H9 (cell line): ENCODE results near the gene MAD1L1. TPM values are rescaled to one million over a fixed set of nuclear protein-coding genes. Genes with fewer than 3 reads are reported as not detected.

Experiments used
- DNase-seq: peaks from one replicate; pipeline ENCODE4 v3.0.0-alpha.2; 2017
- H2AFZ ChIP-seq: one replicate; pipeline ENCODE4 v1.6.1; 2013; ENCODE audit warnings: mild to moderate bottlenecking, low read length, control low read depth, moderate library complexity
- H2AK5ac ChIP-seq: 2 replicates; pipeline ENCODE4 v1.6.1; 2013; ENCODE audit warnings: low read length, control low read depth, mixed read lengths; ENCODE audit not compliant: insufficient read length
- H2BK120ac ChIP-seq: one replicate; pipeline ENCODE4 v1.6.1; 2013; ENCODE audit warnings: low read depth, mild to moderate bottlenecking, low read length, control low read depth, inconsistent platforms; ENCODE audit not compliant: poor library complexity, severe bottlenecking
- H2BK12ac ChIP-seq: 2 replicates; pipeline ENCODE4 v1.6.1; 2013; ENCODE audit warnings: low read length, control low read depth, mixed read lengths, low read depth; ENCODE audit not compliant: insufficient read length
- H2BK15ac ChIP-seq: 2 replicates; pipeline ENCODE4 v1.6.1; 2013; ENCODE audit warnings: low read depth, low read length, control low read depth
- H2BK20ac ChIP-seq: one replicate; pipeline ENCODE4 v1.6.1; 2013; ENCODE audit warnings: low read depth, mild to moderate bottlenecking, low read length, control low read depth, inconsistent platforms; ENCODE audit not compliant: poor library complexity, severe bottlenecking
- H2BK5ac ChIP-seq: 2 replicates; pipeline ENCODE4 v1.6.1; 2013; ENCODE audit warnings: low read length, control low read depth, mixed read lengths; ENCODE audit not compliant: insufficient read length
- H3K14ac ChIP-seq: 2 replicates; pipeline ENCODE4 v1.6.1; 2013; ENCODE audit warnings: low read length, control low read depth; ENCODE audit not compliant: insufficient read depth
- H3K18ac ChIP-seq: 2 replicates; pipeline ENCODE4 v1.6.1; 2013; ENCODE audit warnings: low read depth, mild to moderate bottlenecking, mixed read lengths, low read length, control low read depth; ENCODE audit not compliant: insufficient read length
- H3K23ac ChIP-seq: 2 replicates; pipeline ENCODE4 v1.6.1; 2013; ENCODE audit warnings: low read length, control low read depth, mixed read lengths, low read depth; ENCODE audit not compliant: insufficient read length
- H3K23me2 ChIP-seq: 2 replicates; pipeline ENCODE4 v1.6.1; 2013; ENCODE audit warnings: low read depth, mild to moderate bottlenecking, mixed read lengths, low read length, control low read depth; ENCODE audit not compliant: insufficient read length, poor library complexity, severe bottlenecking
- H3K27ac ChIP-seq: 2 replicates; pipeline ENCODE4 v1.5.1; 2013; ENCODE audit warnings: low read length, control low read depth, mixed read lengths, low read depth; ENCODE audit not compliant: insufficient read length
- H3K27me3 ChIP-seq: 2 replicates; pipeline ENCODE4 v1.6.1; 2013; ENCODE audit warnings: low read length, control low read depth, inconsistent platforms; ENCODE audit not compliant: insufficient read depth
- H3K4ac ChIP-seq: 2 replicates; pipeline ENCODE4 v1.6.1; 2013; ENCODE audit warnings: low read depth, mild to moderate bottlenecking, control low read depth, inconsistent platforms, low read length, moderate library complexity
- H3K4me1 ChIP-seq: 2 replicates; pipeline ENCODE4 v1.6.1; 2013; ENCODE audit warnings: low read length, control low read depth, inconsistent platforms; ENCODE audit not compliant: insufficient read depth
- H3K4me2 ChIP-seq: 2 replicates; pipeline ENCODE4 v1.6.1; 2013; ENCODE audit warnings: low read length, control low read depth, mixed read lengths; ENCODE audit not compliant: insufficient read length, insufficient read depth
- H3K56ac ChIP-seq: 2 replicates; pipeline ENCODE4 v1.6.1; 2013; ENCODE audit warnings: low read depth, mild to moderate bottlenecking, mixed read lengths, low read length, control low read depth; ENCODE audit not compliant: insufficient read length
- H3K79me1 ChIP-seq: 2 replicates; pipeline ENCODE4 v1.6.1; 2013; ENCODE audit warnings: low read depth, mild to moderate bottlenecking, moderate library complexity, low read length, control low read depth, inconsistent platforms; ENCODE audit not compliant: insufficient read depth, poor library complexity, severe bottlenecking
- H3K79me2 ChIP-seq: 2 replicates; pipeline ENCODE4 v1.6.1; 2013; ENCODE audit warnings: low read length, control low read depth, inconsistent platforms; ENCODE audit not compliant: insufficient read depth
- H3K9ac ChIP-seq: 2 replicates; pipeline ENCODE4 v1.6.1; 2013; ENCODE audit warnings: low read length, control low read depth, mixed read lengths; ENCODE audit not compliant: insufficient read length; ENCODE audit errors: extremely low read depth
- H3K9me3 ChIP-seq: one replicate; pipeline ENCODE4 v1.6.1; 2013; ENCODE audit warnings: low read depth, low read length, inconsistent platforms; ENCODE audit not compliant: control insufficient read depth
- H3T11ph ChIP-seq: one replicate; pipeline ENCODE4 v1.6.1; 2013; ENCODE audit warnings: mild to moderate bottlenecking, low read length, control low read depth, inconsistent platforms
- H4K20me1 ChIP-seq: one replicate; pipeline ENCODE4 v1.6.1; 2013; ENCODE audit not compliant: control insufficient read depth, insufficient read length, insufficient read depth
- H4K5ac ChIP-seq: 2 replicates; pipeline ENCODE4 v1.6.1; 2013; ENCODE audit warnings: low read depth, mild to moderate bottlenecking, mixed read lengths, low read length, control low read depth; ENCODE audit not compliant: insufficient read length
- H4K8ac ChIP-seq: replicated peaks from 2 replicates; pipeline ENCODE4 v1.6.1; 2013; ENCODE audit warnings: low read length, control low read depth, mixed read lengths, low read depth; ENCODE audit not compliant: insufficient read length
- H4K91ac ChIP-seq: 2 replicates; pipeline ENCODE4 v1.6.1; 2013; ENCODE audit warnings: low read depth, mild to moderate bottlenecking, moderate library complexity, mixed read lengths, low read length, control low read depth; ENCODE audit not compliant: insufficient read length
- H3K27ac Mint-ChIP-seq, 3 experiments: 2 replicates in 2 of 3; 3 replicates in 1 of 3; pipeline ENCODE4 v1.8.0; 2020 to 2021; ENCODE audit warnings: mixed read lengths in 3 of 3, mild to moderate bottlenecking in 1 of 3, moderate library complexity in 1 of 3
- H3K27me3 Mint-ChIP-seq: 2 replicates; pipeline ENCODE4 v1.8.0; 2021; ENCODE audit warnings: low read depth, mild to moderate bottlenecking, moderate library complexity, mixed read lengths
- H3K36me3 Mint-ChIP-seq, 3 experiments: 2 replicates in 2 of 3; 3 replicates in 1 of 3; pipeline ENCODE4 v1.8.0; 2020 to 2021; ENCODE audit warnings: low read depth in 3 of 3, mixed read lengths in 3 of 3; ENCODE audit not compliant: insufficient read depth in 1 of 3
- H3K4me1 Mint-ChIP-seq, 2 experiments: 2 replicates each; pipeline ENCODE4 v1.8.0; 2020; ENCODE audit warnings: mixed read lengths in 2 of 2
- H3K4me3 Mint-ChIP-seq, 2 experiments: 2 replicates in 1 of 2; 3 replicates in 1 of 2; pipeline ENCODE4 v1.8.0; 2020 to 2021; ENCODE audit warnings: mild to moderate bottlenecking in 2 of 2, mixed read lengths in 2 of 2, moderate library complexity in 1 of 2
- H3K9me3 Mint-ChIP-seq, 2 experiments: 2 replicates in 1 of 2; 3 replicates in 1 of 2; pipeline ENCODE4 v1.8.0; 2020; ENCODE audit warnings: mild to moderate bottlenecking in 2 of 2, mixed read lengths in 2 of 2, moderate library complexity in 1 of 2
- WGBS: extraction: QIAGEN DNeasy Blood & Tissue Kit; methylation state at CpG from one replicate; pipeline ENCODE4 v1.1.7; 2013; ENCODE audit warnings: missing lambda C conversion rate, low lambda C conversion rate, mixed read lengths; ENCODE audit not compliant: insufficient read length; ENCODE audit errors: extremely low coverage; 5-methylcytosine and 5-hydroxymethylcytosine counted together
- total RNA-seq: library from RNA; stranded (reverse); gene quantifications from 2 replicates; pipeline ENCODE4 v1.2.1, GENCODE V29; 2021
- TF ChIP-seq, protein P1 (sequence below): fragments of 200-600 bp; sonication (generic); conservative IDR thresholded peaks from 3 replicates; pipeline ENCODE4 v1.8.0; 2021; ENCODE audit warnings: antibody characterized with exemption, mild to moderate bottlenecking

MAD1L1 gene
- total RNA-seq, 1 experiment from 2014 or later, result 39.0 TPM

DNA sequence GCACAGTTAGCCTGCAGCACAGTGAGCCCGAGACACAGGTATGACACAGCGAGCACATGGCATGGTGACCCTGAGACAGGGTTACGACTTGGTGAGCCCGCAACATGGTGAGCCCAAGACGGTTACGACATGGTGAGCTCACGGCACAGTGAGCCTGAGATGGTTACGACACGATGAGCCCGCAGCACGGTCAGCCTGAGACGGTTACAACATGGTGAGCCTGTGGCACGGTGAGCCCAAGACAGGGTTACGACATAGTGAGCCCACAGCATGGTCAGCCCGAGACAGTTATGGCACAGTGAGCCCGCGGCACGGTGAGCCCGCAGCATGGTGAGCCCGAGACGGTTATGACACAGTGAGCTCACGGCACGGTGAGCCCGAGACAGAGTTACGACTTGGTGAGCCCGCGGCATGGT is 156.1 kb downstream of the MAD1L1 start:
- H3K27me3 ChIP-seq, result no peaks in the 10 kb centered on the region
- H3K4me3 Mint-ChIP-seq, result no peak overlapping the region
- no peak overlapping the region for H3K23ac ChIP-seq
- no peak overlapping the region for H2AK5ac ChIP-seq
- no peak overlapping the region for H2BK12ac ChIP-seq
- no peak overlapping the region for H3K14ac ChIP-seq
- H2BK15ac ChIP-seq, result no peak overlapping the region
- no peaks in the 10 kb centered on the region for H3K27me3 Mint-ChIP-seq
- no peak overlapping the region for H3K18ac ChIP-seq
- no peak overlapping the region for H3K4ac ChIP-seq
- no peak overlapping the region for H2BK120ac ChIP-seq
- H3K79me2 ChIP-seq, result no peaks in the 10 kb centered on the region
- H3K27ac ChIP-seq, result no peak overlapping the region
- no peak overlapping the region for H2AFZ ChIP-seq
- H4K20me1 ChIP-seq, result no peaks in the 10 kb centered on the region
- no peak overlapping the region for H4K5ac ChIP-seq
- no peak overlapping the region for H4K8ac ChIP-seq
- TF ChIP-seq, protein P1, sequence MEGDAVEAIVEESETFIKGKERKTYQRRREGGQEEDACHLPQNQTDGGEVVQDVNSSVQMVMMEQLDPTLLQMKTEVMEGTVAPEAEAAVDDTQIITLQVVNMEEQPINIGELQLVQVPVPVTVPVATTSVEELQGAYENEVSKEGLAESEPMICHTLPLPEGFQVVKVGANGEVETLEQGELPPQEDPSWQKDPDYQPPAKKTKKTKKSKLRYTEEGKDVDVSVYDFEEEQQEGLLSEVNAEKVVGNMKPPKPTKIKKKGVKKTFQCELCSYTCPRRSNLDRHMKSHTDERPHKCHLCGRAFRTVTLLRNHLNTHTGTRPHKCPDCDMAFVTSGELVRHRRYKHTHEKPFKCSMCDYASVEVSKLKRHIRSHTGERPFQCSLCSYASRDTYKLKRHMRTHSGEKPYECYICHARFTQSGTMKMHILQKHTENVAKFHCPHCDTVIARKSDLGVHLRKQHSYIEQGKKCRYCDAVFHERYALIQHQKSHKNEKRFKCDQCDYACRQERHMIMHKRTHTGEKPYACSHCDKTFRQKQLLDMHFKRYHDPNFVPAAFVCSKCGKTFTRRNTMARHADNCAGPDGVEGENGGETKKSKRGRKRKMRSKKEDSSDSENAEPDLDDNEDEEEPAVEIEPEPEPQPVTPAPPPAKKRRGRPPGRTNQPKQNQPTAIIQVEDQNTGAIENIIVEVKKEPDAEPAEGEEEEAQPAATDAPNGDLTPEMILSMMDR, result no peak
- no peak for DNase-seq
- peaks cover 8 to 18% of the 10 kb centered on the region in 2 experiments for H3K4me1 Mint-ChIP-seq
- peak overlapping the region in 2 of 3 experiments; percentile 68 to 76; a peak in 3 of 7 replicates for H3K27ac Mint-ChIP-seq
- H3K9ac ChIP-seq, result no peak overlapping the region
- H3K79me1 ChIP-seq, result no peaks in the 10 kb centered on the region
- peaks cover 0 to 1% (median 0%) of the 10 kb centered on the region in 3 experiments; a peak in 2 of 7 replicates for H3K36me3 Mint-ChIP-seq
- no peaks in the 10 kb centered on the region for H3K9me3 ChIP-seq
- no peak overlapping the region for H3K4me2 ChIP-seq
- H3K9me3 Mint-ChIP-seq, result no peaks in the 10 kb centered on the region
- H3K23me2 ChIP-seq, result no peaks in the 10 kb centered on the region
- no peaks in the 10 kb centered on the region for H3K4me1 ChIP-seq
- WGBS, result no CpG with 5 or more reads among the region's 27 CpGs
- no peak overlapping the region for H3T11ph ChIP-seq
- no peak overlapping the region for H4K91ac ChIP-seq
- no peak overlapping the region for H2BK5ac ChIP-seq
- H2BK20ac ChIP-seq, result no peak overlapping the region
- H3K56ac ChIP-seq, result no peak overlapping the region
